ENCODE measurements around the gene ERBIN. TPM values are rescaled to one million over a fixed set of nuclear protein-coding genes. Genes with fewer than 3 reads are reported as not detected.

ERBIN gene
- total RNA-seq, 4 donors from 2014 or later: 27.4 to 62.6 (median 48.6) TPM

DNA sequence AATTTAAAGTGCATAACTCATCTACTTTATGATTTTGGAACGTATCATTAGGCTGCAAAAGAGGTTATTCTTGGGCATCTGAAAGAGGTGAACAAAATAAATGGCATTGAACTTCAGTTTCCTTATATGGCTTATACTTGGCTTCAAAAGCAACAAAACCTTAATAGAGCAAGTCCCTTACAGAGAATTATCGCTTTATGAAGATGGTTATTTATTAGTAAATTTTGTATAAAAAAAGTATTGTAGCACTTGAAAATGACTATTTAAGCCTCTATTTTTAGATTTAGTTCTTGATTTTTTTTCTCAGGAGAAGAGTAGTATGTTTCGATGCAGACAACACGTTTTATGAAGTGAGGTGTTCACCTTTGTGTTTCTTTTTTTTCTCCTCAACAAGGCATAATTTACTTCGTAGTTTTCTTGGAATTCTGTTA lies 2.0 kb downstream of the ERBIN start:
- H3K4me3 ChIP-seq: peak overlapping the region; percentile 68 to 95 (median 87)
- peaks cover 0 to 55% (median 15%) of the 10 kb centered on the region in 3 donors for H3K4me1 ChIP-seq
- H3K27me3 ChIP-seq: no peaks in the 10 kb centered on the region
- DNase-seq: no peak
- intact Hi-C loops (cut with DNase I): loop anchor here (10.0 kb wide), 1 partner anchor 216 kb away; the partner anchor contains the start of gene SREK1
- no peaks in the 10 kb centered on the region for H3K36me3 ChIP-seq
- H3K9me3 ChIP-seq: no peaks in the 10 kb centered on the region
- peak overlapping the region in 3 of 4 donors; percentile 98 to 100 (median 99) for H3K27ac ChIP-seq
- TF ChIP-seq, protein P1, sequence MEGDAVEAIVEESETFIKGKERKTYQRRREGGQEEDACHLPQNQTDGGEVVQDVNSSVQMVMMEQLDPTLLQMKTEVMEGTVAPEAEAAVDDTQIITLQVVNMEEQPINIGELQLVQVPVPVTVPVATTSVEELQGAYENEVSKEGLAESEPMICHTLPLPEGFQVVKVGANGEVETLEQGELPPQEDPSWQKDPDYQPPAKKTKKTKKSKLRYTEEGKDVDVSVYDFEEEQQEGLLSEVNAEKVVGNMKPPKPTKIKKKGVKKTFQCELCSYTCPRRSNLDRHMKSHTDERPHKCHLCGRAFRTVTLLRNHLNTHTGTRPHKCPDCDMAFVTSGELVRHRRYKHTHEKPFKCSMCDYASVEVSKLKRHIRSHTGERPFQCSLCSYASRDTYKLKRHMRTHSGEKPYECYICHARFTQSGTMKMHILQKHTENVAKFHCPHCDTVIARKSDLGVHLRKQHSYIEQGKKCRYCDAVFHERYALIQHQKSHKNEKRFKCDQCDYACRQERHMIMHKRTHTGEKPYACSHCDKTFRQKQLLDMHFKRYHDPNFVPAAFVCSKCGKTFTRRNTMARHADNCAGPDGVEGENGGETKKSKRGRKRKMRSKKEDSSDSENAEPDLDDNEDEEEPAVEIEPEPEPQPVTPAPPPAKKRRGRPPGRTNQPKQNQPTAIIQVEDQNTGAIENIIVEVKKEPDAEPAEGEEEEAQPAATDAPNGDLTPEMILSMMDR (IDR thresholded peaks at IDR 0.05): no peak
- TF ChIP-seq POLR2A (IDR thresholded peaks at IDR 0.05): no peak
- 5 to 9% methylated on average over 5 of the region's 5 CpGs for WGBS, 2 donors

DNA sequence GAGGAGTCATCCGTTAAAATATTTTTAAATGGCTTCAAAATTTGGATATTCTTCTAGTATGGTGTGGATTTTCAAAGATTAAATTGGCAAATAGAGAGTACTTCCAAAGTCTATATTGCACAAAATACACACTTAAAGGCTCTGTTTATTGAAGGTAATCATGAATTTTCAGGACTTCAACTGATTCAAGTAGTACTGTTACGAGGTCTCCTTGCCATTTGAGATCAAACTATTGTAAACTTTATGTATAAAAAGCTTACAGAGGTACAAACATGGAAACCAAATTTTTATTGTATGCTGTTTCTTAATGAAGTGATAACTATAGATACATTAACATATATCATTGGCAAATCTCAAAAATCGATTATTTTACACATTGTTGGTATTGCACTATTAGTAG lies 2.5 kb downstream of the ERBIN start:
- Histone ChIP-seq H3K9me3 (no peaks in the 10 kb centered on the region), H3K4me3 (peak overlapping the region in 3 of 4 donors; percentile 86 to 95 (median 88)), H3K27me3 (no peaks in the 10 kb centered on the region), H3K4me1 (peaks cover 0 to 60% (median 15%) of the 10 kb centered on the region in 3 donors), H3K36me3 (no peaks in the 10 kb centered on the region), H3K27ac (peak overlapping the region in 1 of 4 donors; percentile 100)
- 50 to 54% methylated on average over 3 of the region's 3 CpGs for WGBS, 2 donors
- DNase-seq: no peak
- intact Hi-C loops (cut with DNase I): loop anchor here (10.0 kb wide), 1 partner anchor 216 kb away; the partner anchor contains the start of gene SREK1
- TF ChIP-seq POLR2A (IDR thresholded peaks at IDR 0.05): no peak
- TF ChIP-seq, protein P1 (IDR thresholded peaks at IDR 0.05): no peak

DNA sequence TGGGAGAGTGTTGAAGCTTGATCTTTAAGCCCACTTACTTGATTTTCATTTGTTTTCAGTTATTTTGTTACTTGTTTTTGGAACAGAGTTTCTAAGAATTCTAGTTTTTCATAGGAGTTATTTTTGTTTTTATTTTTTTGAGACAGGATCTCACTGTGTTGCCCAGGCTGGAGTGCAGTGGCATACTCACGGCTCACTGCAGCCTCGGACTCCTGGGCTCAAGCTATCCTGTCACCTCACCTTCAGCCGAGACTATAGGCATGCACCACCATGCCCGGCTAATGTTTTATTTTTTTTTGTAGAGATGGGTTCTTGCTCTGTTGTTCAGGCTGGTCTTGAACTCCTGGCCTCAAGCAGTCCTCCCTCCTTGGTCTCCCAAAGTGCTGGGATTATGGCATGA lies 6.3 kb downstream of the ERBIN start:
- no peak for DNase-seq
- 87 to 90% methylated on average over 4 of the region's 4 CpGs for WGBS, 2 donors
- Histone ChIP-seq H3K4me3 (no peak overlapping the region), H3K27ac (no peak overlapping the region), H3K27me3 (no peaks in the 10 kb centered on the region), H3K9me3 (no peaks in the 10 kb centered on the region), H3K36me3 (no peaks in the 10 kb centered on the region), H3K4me1 (peaks cover 0 to 69% (median 12%) of the 10 kb centered on the region in 3 donors)
- TF ChIP-seq POLR2A (IDR thresholded peaks at IDR 0.05): no peak
- TF ChIP-seq, protein P1 (IDR thresholded peaks at IDR 0.05): no peak
- intact Hi-C loops (cut with DNase I): no loop called here

DNA sequence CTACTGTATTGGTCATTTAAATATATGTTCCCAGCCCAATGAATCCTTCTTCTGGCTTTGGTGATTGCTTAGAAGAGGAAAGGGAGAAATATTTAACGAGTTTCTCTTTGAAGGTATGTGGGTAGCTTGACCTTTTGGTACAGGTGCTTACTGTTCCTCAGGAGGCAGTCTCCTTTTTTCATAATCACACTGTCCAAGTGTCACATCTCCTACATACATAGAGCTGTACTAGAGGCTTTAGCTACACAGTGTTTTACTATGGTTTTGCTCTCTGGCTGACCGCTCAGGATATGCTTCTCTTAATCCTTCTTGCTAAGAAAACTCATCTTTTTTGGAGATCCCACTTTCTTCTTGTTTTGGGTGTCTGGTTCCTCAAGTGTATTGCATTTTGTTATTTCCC lies 6.9 kb downstream of the ERBIN start:
- 75 to 81% methylated on average over 2 of the region's 2 CpGs for WGBS, 2 donors
- intact Hi-C loops (cut with DNase I): no loop called here
- no peaks in the 10 kb centered on the region for H3K9me3 ChIP-seq
- no peak overlapping the region for H3K4me3 ChIP-seq
- no peaks in the 10 kb centered on the region for H3K36me3 ChIP-seq
- H3K27me3 ChIP-seq: no peaks in the 10 kb centered on the region
- DNase-seq: no peak
- no peak for TF ChIP-seq POLR2A (IDR thresholded peaks at IDR 0.05)
- TF ChIP-seq, protein P1 (IDR thresholded peaks at IDR 0.05): no peak
- H3K4me1 ChIP-seq: peaks cover 0 to 68% (median 12%) of the 10 kb centered on the region in 3 donors
- no peak overlapping the region for H3K27ac ChIP-seq

DNA sequence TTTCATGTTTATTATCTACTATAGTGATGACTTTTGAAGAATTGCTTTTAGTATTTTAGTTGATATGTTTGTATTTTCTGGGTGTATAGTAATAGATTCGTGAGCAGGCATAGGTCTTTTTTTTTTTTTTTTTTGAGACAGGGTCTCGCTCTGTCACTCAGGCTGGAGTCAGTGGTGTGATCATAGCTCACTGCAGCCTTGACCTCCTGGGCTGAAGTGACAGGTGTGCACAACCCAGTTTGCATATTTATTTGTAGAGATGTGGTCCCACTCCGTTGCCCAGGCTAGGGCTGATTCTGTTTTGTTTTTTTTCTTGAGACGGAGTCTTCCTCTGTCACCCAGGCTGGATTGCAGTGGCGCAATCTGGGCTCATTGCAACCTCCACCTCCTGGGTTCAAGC lies 11.9 kb downstream of the ERBIN start:
- WGBS, 2 donors: 84 to 97% methylated on average over 5 of the region's 5 CpGs
- intact Hi-C loops (cut with DNase I): no loop called here
- DNase-seq: no peak

More for the DNA sequence above, 11.9 kb downstream of the ERBIN start:
- no peaks in the 10 kb centered on the region for H3K27me3 ChIP-seq
- TF ChIP-seq, protein P1 (IDR thresholded peaks at IDR 0.05): no peak
- peaks cover 0 to 32% (median 5%) of the 10 kb centered on the region in 3 donors for H3K4me1 ChIP-seq
- H3K9me3 ChIP-seq: no peaks in the 10 kb centered on the region
- H3K36me3 ChIP-seq: no peaks in the 10 kb centered on the region
- no peak overlapping the region for H3K27ac ChIP-seq
- no peak overlapping the region for H3K4me3 ChIP-seq

Measured in esophagus squamous epithelium (tissue), 5 donors.